ACHN (cell line): ENCODE measurements around the gene FMN2.
"Not testable (repeated sequence)": the region's sequence is repeated elsewhere in the genome, so short reads cannot be mapped to it uniquely, and the experiment has no call there.

Experiments
- DNase-seq: peaks from one replicate; pipeline ENCODE4 v3.0.0-alpha.2; 2015
- in situ Hi-C: cut with HindIII; loops from 2 replicates; pipeline ENCODE4 v1.10.0; 2017; ENCODE audit warnings: low sequenced_read_pairs, low pct_ligation_motif_present, low pct_unique_long_range_greater_than_20kb

FMN2 gene

GRCh38 chr1:240319998-240320397 lies 228.3 kb downstream of the FMN2 start:
- DNase-seq = no peak
- in situ Hi-C loops = no loop called here

- in situ Hi-C loops = no loop called here
- DNase-seq = no peak
Observed at GRCh38 chr1:240320659-240321058, 229.0 kb downstream of the FMN2 start.

- DNase-seq = no peak
- in situ Hi-C loops = no loop called here
Observed at GRCh38 chr1:240322943-240323342, 231.3 kb downstream of the FMN2 start.

GRCh38 chr1:240328382-240328781 lies 236.7 kb downstream of the FMN2 start:
- in situ Hi-C loops, DNase-seq: not testable (repeated sequence)

GRCh38 chr1:240329443-240329842 lies 237.8 kb downstream of the FMN2 start:
- in situ Hi-C loops = no loop called here

GRCh38 chr1:240332672-240333071 lies 241.0 kb downstream of the FMN2 start:
- DNase-seq = no peak
- in situ Hi-C loops = no loop called here

More at GRCh38 chr1:240329443-240329842, 237.8 kb downstream of the FMN2 start:
- DNase-seq = no peak

GRCh38 chr1:240337781-240338180 lies 246.1 kb downstream of the FMN2 start:
- in situ Hi-C loops = no loop called here
- DNase-seq = no peak

- in situ Hi-C loops = no loop called here
Observed at GRCh38 chr1:240338837-240339236, 247.2 kb downstream of the FMN2 start.

GRCh38 chr1:240341365-240342250 lies 249.9 kb downstream of the FMN2 start:
- in situ Hi-C loops = no loop called here

More at GRCh38 chr1:240338837-240339236, 247.2 kb downstream of the FMN2 start:
- no peak for DNase-seq

GRCh38 chr1:240342251-240342625 lies 250.6 kb downstream of the FMN2 start:
- in situ Hi-C loops = no loop called here
- no peak for DNase-seq

More at GRCh38 chr1:240341365-240342250, 249.9 kb downstream of the FMN2 start:
- DNase-seq = no peak

GRCh38 chr1:240343045-240343444 lies 251.4 kb downstream of the FMN2 start:
- no peak for DNase-seq
- in situ Hi-C loops = no loop called here

GRCh38 chr1:240343966-240344365 lies 252.3 kb downstream of the FMN2 start:
- no peak for DNase-seq
- in situ Hi-C loops = no loop called here

- in situ Hi-C loops = no loop called here
- DNase-seq = no peak
Observed at GRCh38 chr1:240344918-240345317, 253.2 kb downstream of the FMN2 start.

GRCh38 chr1:240349695-240350094 lies 258.0 kb downstream of the FMN2 start:
- DNase-seq = no peak
- in situ Hi-C loops = no loop called here

GRCh38 chr1:240350910-240351331 lies 259.2 kb downstream of the FMN2 start:
- in situ Hi-C loops = no loop called here
- no peak for DNase-seq

- in situ Hi-C loops = no loop called here
- DNase-seq = no peak
Observed at GRCh38 chr1:240351690-240352089, 260.0 kb downstream of the FMN2 start.

GRCh38 chr1:240352769-240353168 lies 261.1 kb downstream of the FMN2 start:
- DNase-seq = no peak
- in situ Hi-C loops = no loop called here

- no peak for DNase-seq
- in situ Hi-C loops = no loop called here
Observed at GRCh38 chr1:240356568-240356967, 264.9 kb downstream of the FMN2 start.

- in situ Hi-C loops = no loop called here
- DNase-seq = no peak
Observed at GRCh38 chr1:240362046-240362445, 270.4 kb downstream of the FMN2 start.

GRCh38 chr1:240362826-240363225 lies 271.1 kb downstream of the FMN2 start:
- in situ Hi-C loops = no loop called here
- no peak for DNase-seq
